ENCODE data around the gene BPIFB2. TPM values are rescaled to one million over a fixed set of nuclear protein-coding genes. Genes with fewer than 3 reads are reported as not detected.

Gene BPIFB2
- total RNA-seq, 1 experiment from 2014 or later = 0.15 TPM

- Histone ChIP-seq H3K9me3 (ENCODE audit: control insufficient read depth in 1 of 2, insufficient read depth in 1 of 2, low read depth in 1 of 2, low read length in 2 of 2) (no peaks in the 10 kb centered on the region), H3K9me2 (ENCODE audit: insufficient read depth) (no peaks in the 10 kb centered on the region), H3K27me3 (ENCODE audit: insufficient read depth, low read length) (no peaks in the 10 kb centered on the region), H2AFZ (ENCODE audit: low read depth, low read length, poor library complexity, severe bottlenecking) (no peak overlapping the region), H3K36me3 (ENCODE audit: control insufficient read depth in 1 of 2, insufficient read depth in 2 of 2, low read length in 2 of 2) (no peaks in the 10 kb centered on the region), H3K4me3 (replicated peaks in 1 of 2; ENCODE audit: low read depth in 1 of 2, low read length in 2 of 2) (no peak overlapping the region), H3K27ac (ENCODE audit: low read depth, low read length) (no peak overlapping the region), H4K20me1 (ENCODE audit: insufficient read depth) (no peaks in the 10 kb centered on the region), H3K4me2 (ENCODE audit: low read length) (no peak overlapping the region), H3K79me2 (ENCODE audit: insufficient read depth, low read length) (no peaks in the 10 kb centered on the region), H3K4me1 (ENCODE audit: control insufficient read depth in 1 of 2, insufficient read depth in 2 of 2, low read length in 2 of 2) (no peaks in the 10 kb centered on the region), H3K9ac (ENCODE audit: low read length) (no peak overlapping the region)
- ChIA-PET RAD21 (ENCODE audit: low non-redundant PET in 1 of 2, low total read pairs in 2 of 2, uncharacterized antibody in 2 of 2, unreplicated experiment in 2 of 2) (no interaction called here), CTCF (no interaction called here), POLR2A (no interaction called here)
- TF ChIP-seq EZH2 (IDR thresholded peaks at IDR 0.05) (no peak), EZH2phosphoT487 (IDR thresholded peaks at IDR 0.05; ENCODE audit: borderline replicate concordance) (no peak), ZFX (IDR thresholded peaks at IDR 0.05) (no peak), EGR1 (IDR thresholded peaks at IDR 0.05; ENCODE audit: low read depth) (no peak), CEBPB (IDR thresholded peaks at IDR 0.05; ENCODE audit: low read depth) (no peak)
- intact Hi-C loops (cut with micrococcal nuclease) = no loop called here
- no TSS peak for BruUV-seq (replicated peaks)
- DNase-seq (ENCODE audit: low read depth, low spot score) (no peak), ATAC-seq (no peak)
Measured at GRCh38 chr20:32966382-32966781, 41.1 kb upstream of the BPIFB2 start.

GRCh38 chr20:32966881-32967781 is 40.4 kb upstream of the BPIFB2 start:
- CTCF ChIA-PET = no interaction called here
- no peaks in the 10 kb centered on the region for H3K9me2 ChIP-seq (ENCODE audit: insufficient read depth)
- no peaks in the 10 kb centered on the region for H3K27me3 ChIP-seq (ENCODE audit: insufficient read depth, low read length)
- no peak overlapping the region for H2AFZ ChIP-seq (ENCODE audit: low read depth, low read length, poor library complexity, severe bottlenecking)
- intact Hi-C loops (cut with micrococcal nuclease) = no loop called here
- POLR2A ChIA-PET = no interaction called here
- DNase-seq (ENCODE audit: low read depth, low spot score) (no peak), ATAC-seq (no peak)
- BruUV-seq (replicated peaks) = no TSS peak
- no peaks in the 10 kb centered on the region for H3K79me2 ChIP-seq (ENCODE audit: insufficient read depth, low read length)
- H3K9me3 ChIP-seq (ENCODE audit: control insufficient read depth in 1 of 2, insufficient read depth in 1 of 2, low read depth in 1 of 2, low read length in 2 of 2) = no peaks in the 10 kb centered on the region
- RAD21 ChIA-PET (ENCODE audit: low non-redundant PET in 1 of 2, low total read pairs in 2 of 2, uncharacterized antibody in 2 of 2, unreplicated experiment in 2 of 2) = no interaction called here
- no peaks in the 10 kb centered on the region for H3K4me1 ChIP-seq (ENCODE audit: control insufficient read depth in 1 of 2, insufficient read depth in 2 of 2, low read length in 2 of 2)
- no peaks in the 10 kb centered on the region for H4K20me1 ChIP-seq (ENCODE audit: insufficient read depth)
- H3K9ac ChIP-seq (ENCODE audit: low read length) = no peak overlapping the region
- no peaks in the 10 kb centered on the region for H3K36me3 ChIP-seq (ENCODE audit: control insufficient read depth in 1 of 2, insufficient read depth in 2 of 2, low read length in 2 of 2)
- no peak overlapping the region for H3K4me2 ChIP-seq (ENCODE audit: low read length)
- no peak overlapping the region for H3K27ac ChIP-seq (ENCODE audit: low read depth, low read length)
- TF ChIP-seq SRF (IDR thresholded peaks at IDR 0.05; ENCODE audit: low read depth) (no peak), ELF1 (IDR thresholded peaks at IDR 0.05; ENCODE audit: borderline replicate concordance, low read depth) (no peak), EGR1 (IDR thresholded peaks at IDR 0.05; ENCODE audit: low read depth) (no peak), FOSL1 (IDR thresholded peaks at IDR 0.05; ENCODE audit: low read depth) (no peak), SIN3A (IDR thresholded peaks at IDR 0.05; ENCODE audit: low read depth) (no peak), POLR2A (IDR thresholded peaks at IDR 0.05; ENCODE audit: borderline replicate concordance, extremely low read depth, insufficient read depth, insufficient read length) (no peak), RAD21 (IDR thresholded peaks at IDR 0.05; ENCODE audit: low read depth) (no peak), REST (IDR thresholded peaks at IDR 0.05; ENCODE audit: low read depth) (no peak), EZH2phosphoT487 (IDR thresholded peaks at IDR 0.05; ENCODE audit: borderline replicate concordance) (no peak), POLR2AphosphoS5 (IDR thresholded peaks at IDR 0.05; ENCODE audit: low read depth, low read length) (no peak), YY1 (IDR thresholded peaks at IDR 0.05; ENCODE audit: extremely low read depth, insufficient replicate concordance, low read depth, low read length) (no peak), SP1 (IDR thresholded peaks at IDR 0.05; ENCODE audit: low read depth) (no peak), CBX3 (IDR thresholded peaks at IDR 0.05; ENCODE audit: low read depth) (no peak)
- no peak overlapping the region for H3K4me3 ChIP-seq (replicated peaks in 1 of 2; ENCODE audit: low read depth in 1 of 2, low read length in 2 of 2)

Measured in HCT116 (cell line).